Measurements from ENCODE around the gene FXYD1.

DNA sequence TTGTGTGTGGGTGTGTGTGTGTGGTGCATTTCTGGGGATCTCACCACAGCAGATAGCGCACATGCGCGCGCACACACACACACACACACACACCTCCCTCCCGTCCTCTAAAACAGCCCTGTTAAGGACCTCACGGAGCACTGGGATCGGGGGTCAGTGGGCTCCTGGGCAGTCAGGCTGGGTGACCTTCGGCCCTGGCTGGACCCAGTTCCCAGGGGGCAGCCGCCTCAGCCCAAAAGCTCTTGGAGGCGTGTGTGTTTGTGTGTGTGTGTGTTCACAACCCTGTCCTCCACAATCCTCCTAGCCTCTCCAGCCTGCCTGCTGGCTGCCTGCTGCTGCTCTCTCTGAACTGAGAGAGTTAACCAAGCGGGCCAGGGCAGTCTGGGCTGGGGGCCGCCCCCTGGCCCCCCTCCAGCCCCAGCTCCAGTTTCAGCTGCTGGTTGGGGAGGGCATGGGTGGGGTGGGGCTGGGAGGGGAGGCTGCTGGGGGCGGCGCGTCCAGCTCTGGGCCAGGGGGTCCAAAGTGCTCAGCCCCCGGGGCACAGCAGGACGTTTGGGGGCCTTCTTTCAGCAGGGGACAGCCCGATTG lies at the start of gene FXYD1:
- TF ChIP-seq POLR2AphosphoS5 (IDR thresholded peaks at IDR 0.05; ENCODE audit: insufficient read depth, low read depth, low read length) (no peak), FOS (IDR thresholded peaks at IDR 0.05; ENCODE audit: borderline replicate concordance, insufficient read depth, low read length) (no peak), POLR2A (IDR thresholded peaks at IDR 0.05; ENCODE audit: low read depth, low read length) (no peak), EZH2 (IDR thresholded peaks at IDR 0.05; ENCODE audit: borderline replicate concordance, low read depth, low read length, severe bottlenecking) (no peak), JUN (IDR thresholded peaks at IDR 0.05; ENCODE audit: borderline replicate concordance, insufficient read depth, insufficient read length, low read depth) (no peak)
- TF ChIP-seq, protein P1, sequence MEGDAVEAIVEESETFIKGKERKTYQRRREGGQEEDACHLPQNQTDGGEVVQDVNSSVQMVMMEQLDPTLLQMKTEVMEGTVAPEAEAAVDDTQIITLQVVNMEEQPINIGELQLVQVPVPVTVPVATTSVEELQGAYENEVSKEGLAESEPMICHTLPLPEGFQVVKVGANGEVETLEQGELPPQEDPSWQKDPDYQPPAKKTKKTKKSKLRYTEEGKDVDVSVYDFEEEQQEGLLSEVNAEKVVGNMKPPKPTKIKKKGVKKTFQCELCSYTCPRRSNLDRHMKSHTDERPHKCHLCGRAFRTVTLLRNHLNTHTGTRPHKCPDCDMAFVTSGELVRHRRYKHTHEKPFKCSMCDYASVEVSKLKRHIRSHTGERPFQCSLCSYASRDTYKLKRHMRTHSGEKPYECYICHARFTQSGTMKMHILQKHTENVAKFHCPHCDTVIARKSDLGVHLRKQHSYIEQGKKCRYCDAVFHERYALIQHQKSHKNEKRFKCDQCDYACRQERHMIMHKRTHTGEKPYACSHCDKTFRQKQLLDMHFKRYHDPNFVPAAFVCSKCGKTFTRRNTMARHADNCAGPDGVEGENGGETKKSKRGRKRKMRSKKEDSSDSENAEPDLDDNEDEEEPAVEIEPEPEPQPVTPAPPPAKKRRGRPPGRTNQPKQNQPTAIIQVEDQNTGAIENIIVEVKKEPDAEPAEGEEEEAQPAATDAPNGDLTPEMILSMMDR (IDR thresholded peaks at IDR 0.05; ENCODE audit: extremely low read depth in 1 of 2, insufficient read depth in 1 of 2, low read depth in 1 of 2, low read length in 2 of 2) = no peak
